H1 (cell line): ENCODE data around the gene LMX1B. TPM values are rescaled to one million over a fixed set of nuclear protein-coding genes. Genes with fewer than 3 reads are reported as not detected.
A peak's percentile ranks its signal among the peaks of the same experiment; 100 is the strongest.

Experiments used
- CTCF ChIA-PET: fragments of 300-600 bp; sonication (Branson Sonifier 250); formaldehyde crosslinking; loops from one replicate; lab custom pipeline; 2021; ENCODE audit not compliant: partially characterized antibody; lab: Charles Lee
- POLR2A ChIA-PET: fragments of 300-600 bp; sonication (Branson Sonifier 250); formaldehyde crosslinking; loops from one replicate; lab custom pipeline; 2021; ENCODE audit warnings: inconsistent platforms; ENCODE audit not compliant: partially characterized antibody; lab: Charles Lee
- DNase-seq, 2 experiments: peaks; one replicate each; pipeline versions ENCODE4 v3.0.0 to v3.0.0-alpha.2; 2010 to 2022; ENCODE audit warnings: low spot score in 2 of 2, low read depth in 1 of 2, mixed read lengths in 1 of 2
- FAIRE-seq: peaks from 2 replicates; lab custom pipeline; 2011; peaks lifted over from hg19 to GRCh38; lab: Jason Lieb, UNC
- H2AFZ ChIP-seq: 2 replicates; pipeline ENCODE4 v1.8.1; 2012; ENCODE audit warnings: low read length, inconsistent platforms
- H2AK5ac ChIP-seq: 2 replicates; pipeline ENCODE4 v1.6.1; 2013; ENCODE audit warnings: low read depth, low read length
- H2BK120ac ChIP-seq: replicated peaks from 2 replicates; pipeline ENCODE3; 2013; ENCODE audit warnings: low read depth, low read length, inconsistent platforms
- H2BK12ac ChIP-seq: 2 replicates; pipeline ENCODE4 v1.6.1; 2013; ENCODE audit warnings: low read depth, low read length
- H2BK15ac ChIP-seq: 2 replicates; pipeline ENCODE4 v1.6.1; 2013; ENCODE audit warnings: low read length
- H2BK20ac ChIP-seq: 2 replicates; pipeline ENCODE4 v1.6.1; 2013; ENCODE audit warnings: low read length
- H2BK5ac ChIP-seq: 2 replicates; pipeline ENCODE4 v1.6.1; 2013; ENCODE audit warnings: low read depth, low read length
- H3K14ac ChIP-seq: 2 replicates; pipeline ENCODE4 v1.6.1; 2013; ENCODE audit warnings: inconsistent platforms; ENCODE audit not compliant: insufficient read length
- H3K18ac ChIP-seq: 2 replicates; pipeline ENCODE4 v1.6.1; 2013; ENCODE audit warnings: low read length; ENCODE audit errors: extremely low read depth
- H3K23ac ChIP-seq: 2 replicates; pipeline ENCODE4 v1.6.1; 2013; ENCODE audit warnings: inconsistent platforms; ENCODE audit not compliant: insufficient read length
- H3K23me2 ChIP-seq: 2 replicates; pipeline ENCODE4 v1.6.1; 2013; ENCODE audit warnings: low read depth, low read length
- H3K27ac ChIP-seq: 2 replicates; pipeline ENCODE4 v1.6.1; 2011; ENCODE audit warnings: low read depth, low read length, inconsistent platforms
- H3K27me3 ChIP-seq, 4 experiments: replicated peaks in 1 of 4; 1 replicate in 1 of 4; 2 replicates in 3 of 4; pipeline versions ENCODE4 v1.6.1 to v1.8.1; 2011 to 2013; ENCODE audit warnings: low read length in 3 of 4, mild to moderate bottlenecking in 3 of 4, inconsistent platforms in 2 of 4, mixed read lengths in 2 of 4, moderate library complexity in 1 of 4; ENCODE audit not compliant: control insufficient read depth in 3 of 4, insufficient read depth in 3 of 4; ENCODE audit errors: extremely low read depth in 1 of 4
- H3K36me3 ChIP-seq, 4 experiments: 2 replicates each; pipeline versions ENCODE4 v1.6.1 to v1.8.1; 2011 to 2013; ENCODE audit warnings: mild to moderate bottlenecking in 4 of 4, low read length in 3 of 4, moderate library complexity in 2 of 4, control low read depth in 1 of 4, inconsistent platforms in 1 of 4; ENCODE audit not compliant: insufficient read depth in 4 of 4, control insufficient read depth in 2 of 4
- H3K4ac ChIP-seq: replicated peaks from 2 replicates; pipeline ENCODE3; 2013; ENCODE audit warnings: low read length, low read depth, mixed read lengths, inconsistent platforms; ENCODE audit not compliant: insufficient read length
- H3K4me1 ChIP-seq, 4 experiments: replicated peaks in 1 of 4; 1 replicate in 1 of 4; 2 replicates in 3 of 4; pipeline versions ENCODE4 v1.6.1 to v1.8.1; 2011 to 2013; ENCODE audit warnings: low read length in 3 of 4, inconsistent platforms in 2 of 4, mixed read lengths in 1 of 4; ENCODE audit not compliant: insufficient read depth in 4 of 4, control insufficient read depth in 3 of 4
- H3K4me2 ChIP-seq, 2 experiments: 2 replicates each; pipeline versions ENCODE4 v1.6.1 to v1.8.1; 2011 to 2013; ENCODE audit warnings: low read depth in 2 of 2, low read length in 2 of 2, control low read depth in 1 of 2, inconsistent platforms in 1 of 2, mild to moderate bottlenecking in 1 of 2; ENCODE audit not compliant: insufficient read depth in 1 of 2
- H3K4me3 ChIP-seq, 4 experiments: fragments of 200-600, 300-600 bp in 1 of 4; sonication (generic), shearing (Covaris generic), sonication (Bioruptor Twin) in 1 of 4; 2 replicates each; pipeline versions ENCODE4 v1.5.1 to v1.8.1; 2011 to 2016; ENCODE audit warnings: low read length in 4 of 4, low read depth in 3 of 4, control low read depth in 2 of 4, inconsistent platforms in 2 of 4, mild to moderate bottlenecking in 2 of 4, mixed read lengths in 1 of 4, moderate library complexity in 1 of 4; ENCODE audit not compliant: insufficient read depth in 2 of 4; ENCODE audit errors: extremely low read depth in 1 of 4
- H3K56ac ChIP-seq: replicated peaks from 2 replicates; pipeline ENCODE3; 2013; ENCODE audit warnings: low read depth, mild to moderate bottlenecking, mixed read lengths, low read length, inconsistent platforms; ENCODE audit not compliant: insufficient read length
- H3K79me1 ChIP-seq: 2 replicates; pipeline ENCODE4 v1.6.1; 2013; ENCODE audit warnings: low read depth, low read length, control low read depth
- H3K79me2 ChIP-seq, 2 experiments: 2 replicates each; pipeline versions ENCODE4 v1.6.1 to v1.8.1; 2012 to 2013; ENCODE audit warnings: low read length in 2 of 2, mild to moderate bottlenecking in 2 of 2, inconsistent platforms in 1 of 2; ENCODE audit not compliant: insufficient read depth in 2 of 2, control insufficient read depth in 1 of 2
- H3K9ac ChIP-seq, 4 experiments: replicated peaks in 1 of 4; 1 replicate in 1 of 4; 2 replicates in 3 of 4; pipeline versions ENCODE4 v1.6.1 to v1.8.1; 2011 to 2013; ENCODE audit warnings: low read depth in 3 of 4, low read length in 3 of 4, control low read depth in 2 of 4, mild to moderate bottlenecking in 2 of 4, moderate library complexity in 2 of 4, inconsistent platforms in 1 of 4; ENCODE audit errors: extremely low read depth in 1 of 4
- H3K9me3 ChIP-seq, 2 experiments: 2 replicates each; pipeline versions ENCODE4 v1.6.1 to v1.8.1; 2012 to 2013; ENCODE audit warnings: mild to moderate bottlenecking in 2 of 2, moderate library complexity in 2 of 2, control low read depth in 1 of 2, inconsistent platforms in 1 of 2, low read depth in 1 of 2, low read length in 1 of 2, mixed read lengths in 1 of 2; ENCODE audit not compliant: insufficient read depth in 2 of 2
- H4K20me1 ChIP-seq, 2 experiments: replicated peaks in 1 of 2; 2 replicates each; pipeline versions ENCODE3 to v1.8.1; 2011 to 2013; ENCODE audit warnings: inconsistent platforms in 2 of 2, low read length in 2 of 2, mild to moderate bottlenecking in 1 of 2; ENCODE audit not compliant: insufficient read depth in 2 of 2, control insufficient read depth in 1 of 2
- H4K5ac ChIP-seq: 2 replicates; pipeline ENCODE4 v1.6.1; 2013; ENCODE audit warnings: low read length, low read depth, mixed read lengths, inconsistent platforms; ENCODE audit not compliant: insufficient read length
- H4K8ac ChIP-seq: 2 replicates; pipeline ENCODE4 v1.8.0; 2013; ENCODE audit warnings: mild to moderate bottlenecking, moderate library complexity, low read length, inconsistent platforms; ENCODE audit not compliant: insufficient read depth; ENCODE audit errors: extremely low read depth
- H4K91ac ChIP-seq: replicated peaks from 2 replicates; pipeline ENCODE3; 2013; ENCODE audit warnings: low read length, mixed read lengths, inconsistent platforms; ENCODE audit not compliant: insufficient read length
- ASH2L ChIP-seq: fragments of 200-600, 300-600 bp; sonication (generic); IDR thresholded peaks from one replicate; pipeline ENCODE4 v1.7.1; 2017; ENCODE audit warnings: low read length
- E2F6 ChIP-seq: IDR thresholded peaks from 2 replicates; pipeline ENCODE4 v1.6.1; 2012; ENCODE audit warnings: inconsistent platforms
- EZH2 ChIP-seq: fragments of 200-600 bp; sonication (generic); IDR thresholded peaks from 2 replicates; pipeline ENCODE4 v1.7.1; 2012; ENCODE audit warnings: low read depth, mild to moderate bottlenecking, moderate library complexity, low read length, inconsistent platforms; ENCODE audit not compliant: severe bottlenecking
- JUND ChIP-seq: IDR thresholded peaks from 2 replicates; pipeline ENCODE4 v1.6.1; 2011; ENCODE audit warnings: mild to moderate bottlenecking, improper control_type of control experiment, low read length
- KDM1A ChIP-seq: fragments of 200-600, 300-600 bp; sonication (generic); IDR thresholded peaks from 2 replicates; pipeline ENCODE4 v1.7.1; 2016; ENCODE audit warnings: mild to moderate bottlenecking, low read length, borderline replicate concordance
- KDM4A ChIP-seq: IDR thresholded peaks from one replicate; pipeline ENCODE4 v1.7.1; 2012; ENCODE audit warnings: low read depth, mild to moderate bottlenecking, moderate library complexity, low read length, inconsistent platforms; ENCODE audit not compliant: severe bottlenecking
- SP1 ChIP-seq: IDR thresholded peaks from 2 replicates; pipeline ENCODE4 v1.6.1; 2011; ENCODE audit warnings: low read depth, low read length
- SUZ12 ChIP-seq: fragments of 200-600 bp; sonication (generic); IDR thresholded peaks from 2 replicates; pipeline ENCODE4 v1.6.1; 2012; ENCODE audit warnings: mild to moderate bottlenecking, inconsistent platforms, low read length, moderate library complexity, mixed read lengths
- TEAD4 ChIP-seq: IDR thresholded peaks from 2 replicates; pipeline ENCODE4 v1.6.1; 2012; ENCODE audit warnings: low read depth, low read length, inconsistent platforms, mixed read lengths
- WGBS, 2 experiments: shearing (Covaris generic) in 1 of 2; methylation state at CpG; one replicate each; pipeline versions ENCODE4 v1.1.6 to v1.1.7; 2013 to 2015; ENCODE audit warnings: low lambda C conversion rate in 2 of 2, mixed read lengths in 2 of 2, inconsistent platforms in 1 of 2, low coverage in 1 of 2, missing lambda C conversion rate in 1 of 2; ENCODE audit not compliant: insufficient replicate concordance in 2 of 2, insufficient coverage in 1 of 2, insufficient read length in 1 of 2; ENCODE audit errors: extremely low coverage in 1 of 2, missing lambda C conversion rate in 1 of 2; 5-methylcytosine and 5-hydroxymethylcytosine counted together
- polyA plus RNA-seq, 7 experiments: library from polyadenylated mRNA; depleted of rRNA in 3 of 7; stranded (reverse) in 5 of 7; unstranded in 2 of 7; fragments of >200 nt in 5 of 7; fragments of 200-250 nt in 2 of 7; gene quantifications; 1 replicate in 5 of 7; 2 replicates in 1 of 7; 4 replicates in 1 of 7; pipeline versions ENCODE4 v1.2.1 to v1.2.3, GENCODE V29; 2011 to 2013; ENCODE audit warnings: missing spikeins in 2 of 7, mixed read lengths in 2 of 7
- total RNA-seq: library from RNA; stranded (reverse); fragmentation: NEBNext Ultra II Directional; extraction: Animal tissue kit (Norgen Biotek cat#: 25700); gene quantifications from 2 replicates; pipeline ENCODE4 v1.2.1, GENCODE V29; 2021

The LMX1B gene
- total and polyA plus RNA-seq, 2 of the 8 experiments (the other 6 are each of a cell fraction or from before 2014, with no cell fraction given), result 0.09 to 0.37 TPM

GRCh38 chr9:126638571-126639132, 24.9 kb downstream of the LMX1B start:
- H2BK120ac ChIP-seq, result no peak overlapping the region
- DNase-seq, result peak in 1 of 2 experiments; percentile 67
- no peak overlapping the region for H3K9ac ChIP-seq

More at GRCh38 chr9:126638571-126639132, 24.9 kb downstream of the LMX1B start:
- no peak overlapping the region for H3K18ac ChIP-seq
- H2BK12ac ChIP-seq, result no peak overlapping the region
- FAIRE-seq, result no peak
- peaks cover 0 to 19% (median 6%) of the 10 kb centered on the region in 4 experiments; a peak in 6 of 7 replicates for H3K4me1 ChIP-seq
- peak overlapping the region; percentile 66 to 78 for H3K4me2 ChIP-seq
- H4K91ac ChIP-seq, result no peak overlapping the region
- H2BK20ac ChIP-seq, result no peak overlapping the region
- H3K4me3 ChIP-seq, result peak overlapping the region; percentile 11 to 52 (median 18)
- no peak overlapping the region for H2BK15ac ChIP-seq
- no peak overlapping the region for H2BK5ac ChIP-seq
- peaks cover 0 to 13% of the 10 kb centered on the region in 2 experiments for H4K20me1 ChIP-seq
- no peaks in the 10 kb centered on the region for H3K79me2 ChIP-seq
- no peak overlapping the region for H4K8ac ChIP-seq
- H3K56ac ChIP-seq, result no peak overlapping the region
- 2% methylated on average over 29 of the region's 30 CpGs; no CpG with 5 or more reads in 1 of the 2 experiments for WGBS, 2 experiments
- no peak overlapping the region for H3K14ac ChIP-seq
- H3K79me1 ChIP-seq, result no peaks in the 10 kb centered on the region
- TF ChIP-seq KDM1A (0 out of 2 replicates have a peak, but pooled peaks have one; percentile 42), E2F6 (no peak), JUND (no peak), KDM4A (no peak), SP1 (no peak), TEAD4 (no peak), ASH2L (peak; percentile 41), EZH2 (peak; percentile 42), SUZ12 (0 out of 2 replicates have a peak, but pooled peaks have one; percentile 48)
- TF ChIP-seq, all 59 proteins: peak for 4
- H2AK5ac ChIP-seq, result no peak overlapping the region
- no peak overlapping the region for H4K5ac ChIP-seq
- H3K23ac ChIP-seq, result no peak overlapping the region
- no peak overlapping the region for H3K27ac ChIP-seq
- POLR2A ChIA-PET, result interaction anchor here (0.8 to 2.1 kb wide), 5 partner anchors 12 to 236 kb away, joined by 3 to 6 read pairs (median 3); no protein-coding TSS in a partner anchor
- CTCF ChIA-PET, result interaction anchor here (0.6 to 20.9 kb wide), 14 partner anchors 9 to 143 kb away, joined by 3 to 323 read pairs (median 4); no protein-coding TSS in a partner anchor
- H3K23me2 ChIP-seq, result peaks cover 7% of the 10 kb centered on the region; the same call in 1 of the 2 replicates
- no peaks in the 10 kb centered on the region for H3K36me3 ChIP-seq
- no peak overlapping the region for H2AFZ ChIP-seq
- peaks cover 10 to 82% (median 60%) of the 10 kb centered on the region in 4 experiments for H3K27me3 ChIP-seq
- H3K9me3 ChIP-seq, result no peaks in the 10 kb centered on the region
- H3K4ac ChIP-seq, result no peak overlapping the region
